HepG2 (cell line): ENCODE measurements around the gene KCTD14. TPM values are rescaled to one million over a fixed set of nuclear protein-coding genes. Genes with fewer than 3 reads are reported as not detected.
A peak's percentile ranks its signal among the peaks of the same experiment; 100 is the strongest.

Experiments used
- ATAC-seq: fragments of 200-7000 bp; cut with Tn5 transposase; 3 replicates; pipeline ENCODE4 v1.9.1; 2020; ENCODE audit warnings: mild to moderate bottlenecking, moderate library complexity
- BruUV-seq: library from RNA; stranded (reverse); fragments of 400-500 nt; replicated peaks from 2 replicates; lab custom pipeline; 2021; lab: Mats Ljungman, UMichigan
- CTCF ChIA-PET: fragments of 300-600 bp; formaldehyde crosslinking; extraction: SDS; loops from one replicate; lab custom pipeline; 2021; ENCODE audit warnings: low total read pairs, inconsistent platforms, low intra/inter-chr PET ratio; lab: Yijun Ruan, JAX
- POLR2A ChIA-PET: fragments of 350-600 bp; sonication (Branson Sonifier 250); formaldehyde crosslinking; loops from one replicate; lab custom pipeline; 2020; ENCODE audit warnings: antibody characterized with exemption, inconsistent platforms; lab: Yijun Ruan, JAX
- DNase-seq: peaks from one replicate; pipeline ENCODE4 v3.0.0-alpha.2; 2015; ENCODE audit warnings: low spot score
- FAIRE-seq: peaks from 3 replicates; lab custom pipeline; 2011; peaks lifted over from hg19 to GRCh38; lab: Jason Lieb, UNC
- H2AFZ ChIP-seq: one replicate; pipeline ENCODE4 v1.6.1; 2011; ENCODE audit warnings: low read length, inconsistent platforms
- H3K27ac ChIP-seq: fragments of 300-600 bp; 3 replicates; pipeline ENCODE4 v1.8.0; 2011; ENCODE audit warnings: mixed run types, mild to moderate bottlenecking, mixed read lengths, low read length, inconsistent platforms; ENCODE audit not compliant: insufficient read depth; ENCODE audit errors: extremely low read length
- H3K27me3 ChIP-seq, 2 experiments: fragments of 200-600 bp in 1 of 2; 2 replicates in 1 of 2; 3 replicates in 1 of 2; pipeline versions ENCODE4 v1.6.0 to v1.8.0; 2011; ENCODE audit warnings: low read length in 2 of 2, mild to moderate bottlenecking in 2 of 2, moderate library complexity in 2 of 2, inconsistent platforms in 1 of 2; ENCODE audit not compliant: insufficient read depth in 2 of 2, control insufficient read depth in 1 of 2
- H3K36me3 ChIP-seq, 2 experiments: fragments of 200-600 bp in 1 of 2; replicated peaks in 1 of 2; 2 replicates in 1 of 2; 3 replicates in 1 of 2; pipeline versions ENCODE4 v1.5.1 to v1.8.0; 2011; ENCODE audit warnings: low read length in 2 of 2, inconsistent platforms in 1 of 2; ENCODE audit not compliant: insufficient read depth in 2 of 2, control insufficient read depth in 1 of 2
- H3K4me1 ChIP-seq: 2 replicates; pipeline ENCODE4 v1.5.1; 2012; ENCODE audit warnings: low read length, inconsistent platforms; ENCODE audit not compliant: insufficient read depth
- H3K4me2 ChIP-seq: 2 replicates; pipeline ENCODE4 v1.6.0; 2011; ENCODE audit warnings: low read depth, low read length, inconsistent platforms
- H3K4me3 ChIP-seq, 3 experiments: fragments of 200-600 bp in 1 of 3; sonication (generic), shearing (Covaris generic) in 1 of 3; replicated peaks in 1 of 3; 2 replicates each; pipeline ENCODE4 v1.5.1; 2011 to 2016; ENCODE audit warnings: low read length in 3 of 3, inconsistent platforms in 2 of 3, low read depth in 2 of 3, mild to moderate bottlenecking in 2 of 3, control low read depth in 1 of 3, mixed read lengths in 1 of 3; ENCODE audit not compliant: insufficient read depth in 1 of 3
- H3K79me2 ChIP-seq: one replicate; pipeline ENCODE4 v1.6.1; 2011; ENCODE audit warnings: low read length, inconsistent platforms; ENCODE audit not compliant: insufficient read depth
- H3K9ac ChIP-seq: 2 replicates; pipeline ENCODE4 v1.6.0; 2011; ENCODE audit warnings: mild to moderate bottlenecking, low read depth, low read length, inconsistent platforms; ENCODE audit not compliant: insufficient read depth
- H3K9me3 ChIP-seq: 2 replicates; pipeline ENCODE4 v1.5.1; 2012; ENCODE audit warnings: mild to moderate bottlenecking, low read length
- H4K20me1 ChIP-seq: 2 replicates; pipeline ENCODE4 v1.6.0; 2011; ENCODE audit warnings: inconsistent platforms, mild to moderate bottlenecking, low read length, moderate library complexity; ENCODE audit not compliant: insufficient read depth
- ELF3 ChIP-seq: IDR thresholded peaks from 2 replicates; pipeline ENCODE4 v1.6.1; 2016; ENCODE audit warnings: missing genetic modification reagents, missing compliant biosample characterization
- FOSL1 ChIP-seq: sonication (generic); formaldehyde crosslinking; IDR thresholded peaks from 2 replicates; pipeline ENCODE4 v1.9.0; 2021; ENCODE audit warnings: missing genetic modification reagents, borderline replicate concordance
- GATA4 ChIP-seq: sonication (generic); IDR thresholded peaks from 2 replicates; pipeline ENCODE4 v1.6.1; 2016; ENCODE audit warnings: antibody characterized with exemption, low read depth, borderline replicate concordance
- GTF2F1 ChIP-seq: fragments of 150-350 bp; IDR thresholded peaks from 2 replicates; pipeline ENCODE4 v1.6.1; 2014; ENCODE audit warnings: low read length
- MAFG ChIP-seq: sonication (generic); formaldehyde crosslinking; IDR thresholded peaks from 2 replicates; pipeline ENCODE4 v1.5.1; 2020; ENCODE audit warnings: mild to moderate bottlenecking, missing genetic modification reagents
- MATR3 ChIP-seq: sonication (generic); formaldehyde crosslinking; IDR thresholded peaks from 2 replicates; pipeline ENCODE4 v1.4.0; 2020; ENCODE audit warnings: missing genetic modification reagents
- SAP130 ChIP-seq: IDR thresholded peaks from 2 replicates; pipeline ENCODE4 v1.6.1; 2016; ENCODE audit warnings: low read depth
- SOX5 ChIP-seq: IDR thresholded peaks from 2 replicates; pipeline ENCODE4 v1.6.1; 2016; ENCODE audit warnings: borderline replicate concordance
- SP5 ChIP-seq: IDR thresholded peaks from 2 replicates; pipeline ENCODE4 v1.6.1; 2016; ENCODE audit warnings: low read depth, borderline replicate concordance
- TRIM22 ChIP-seq: fragments of 450-650 bp; IDR thresholded peaks from 2 replicates; pipeline ENCODE4 v1.6.1; 2017
- ZNF10 ChIP-seq: sonication (generic); formaldehyde crosslinking; IDR thresholded peaks from 2 replicates; pipeline ENCODE4 v1.4.0; 2020; ENCODE audit warnings: mild to moderate bottlenecking, low read depth, missing genetic modification reagents, borderline replicate concordance
- ZNF138 ChIP-seq: sonication (generic); formaldehyde crosslinking; IDR thresholded peaks from 2 replicates; pipeline ENCODE4 v1.5.0; 2020; ENCODE audit warnings: mild to moderate bottlenecking, low read depth, missing genetic modification reagents
- ZNF589 ChIP-seq: sonication (generic); formaldehyde crosslinking; conservative IDR thresholded peaks from 2 replicates; pipeline ENCODE4 v1.8.0; 2022; ENCODE audit warnings: mild to moderate bottlenecking, moderate library complexity, missing genetic modification reagents
- WGBS: methylation state at CpG from one replicate; pipeline ENCODE4 v1.1.6; 2017; ENCODE audit warnings: low lambda C conversion rate; 5-methylcytosine and 5-hydroxymethylcytosine counted together
- in situ Hi-C: cut with HindIII; loops from 2 replicates; pipeline ENCODE4 v1.10.0; 2017; ENCODE audit warnings: low pct_unique_long_range_greater_than_20kb; ENCODE audit not compliant: extremely low pct_ligation_motif_present
- intact Hi-C: fragments of 100-400 bp; cut with micrococcal nuclease; formaldehyde crosslinking; loops from one replicate; pipeline ENCODE4 v1.10.0; 2022; ENCODE audit not compliant: unreplicated experiment
- polyA plus RNA-seq, 8 experiments: library from polyadenylated mRNA; depleted of rRNA in 3 of 8; stranded (reverse) in 7 of 8; unstranded in 1 of 8; fragments of >200 nt; fragmentation: Illumina TruSeq in 4 of 8; extraction: Trizol in 4 of 8; gene quantifications; 2 replicates each; pipeline versions ENCODE4 v1.2.1 to v1.2.3, GENCODE V29; 2011 to 2016; ENCODE audit warnings: low read depth in 4 of 8, missing spikeins in 1 of 8, mixed read lengths in 1 of 8; ENCODE audit not compliant: insufficient read depth in 1 of 8
- total RNA-seq, 5 experiments: library from RNA; depleted of rRNA; stranded (reverse); fragments of >200 nt; fragmentation: Illumina TruSeq; extraction: Trizol; gene quantifications; 2 replicates each; pipeline ENCODE4 v1.2.3, GENCODE V29; 2016; ENCODE audit warnings: low read depth in 1 of 5
- TF ChIP-seq, protein P1 (sequence below): sonication (generic); formaldehyde crosslinking; IDR thresholded peaks from 2 replicates; pipeline ENCODE4 v1.4.0; 2020; ENCODE audit warnings: low read depth, missing genetic modification reagents

KCTD14 gene
- total and polyA plus RNA-seq, 2 of the 13 experiments (the other 11 are each of a cell fraction or from before 2014, with no cell fraction given) = 10.3 to 15.6 TPM

- TF ChIP-seq ELF3 (CRISPR knock-in tag) (0 out of 2 replicates have a peak, but pooled peaks have one; percentile 22), MAFG (no peak), ZNF138 (0 out of 2 replicates have a peak, but pooled peaks have one; percentile 32), ZNF589 (CRISPR knock-in tag) (0 out of 2 replicates have a peak, but pooled peaks have one; percentile 53), GTF2F1 (no peak), MATR3 (CRISPR knock-in tag) (no peak), GATA4 (0 out of 2 replicates have a peak, but pooled peaks have one; percentile 28), ZNF10 (CRISPR knock-in tag) (no peak)
- TF ChIP-seq, all 625 proteins: peak for 222
These were observed at the start of gene KCTD14 (continued) for GRCh38 chr11:78022397-78023396.

- Histone ChIP-seq H2AFZ (no peak overlapping the region), H3K36me3 (peaks cover 12 to 61% of the 10 kb centered on the region in 2 experiments), H3K9ac (no peak overlapping the region), H3K27me3 (no peaks in the 10 kb centered on the region), H3K4me2 (peak overlapping the region; percentile 6; the same call in 1 of the 2 replicates), H3K4me1 (peaks cover 54% of the 10 kb centered on the region), H3K9me3 (no peaks in the 10 kb centered on the region), H3K27ac (peak overlapping the region; percentile 8), H3K4me3 (no peak overlapping the region), H3K79me2 (peaks cover 69% of the 10 kb centered on the region), H4K20me1 (peaks cover 29% of the 10 kb centered on the region)
- 73% methylated on average over 4 of the region's 4 CpGs for WGBS
- in situ Hi-C loops = no loop called here
- CTCF ChIA-PET = no interaction called here
- DNase-seq = peak; percentile 78
- FAIRE-seq = peak; percentile 64
- POLR2A ChIA-PET = interaction anchor here (0.8 to 2.1 kb wide), 2 partner anchors 10 to 11 kb away, joined by 5 to 6 read pairs; no protein-coding TSS in a partner anchor
- BruUV-seq = no TSS peak
- peak; percentile 58 for ATAC-seq
- intact Hi-C loops = no loop called here
- TF ChIP-seq, protein P1, sequence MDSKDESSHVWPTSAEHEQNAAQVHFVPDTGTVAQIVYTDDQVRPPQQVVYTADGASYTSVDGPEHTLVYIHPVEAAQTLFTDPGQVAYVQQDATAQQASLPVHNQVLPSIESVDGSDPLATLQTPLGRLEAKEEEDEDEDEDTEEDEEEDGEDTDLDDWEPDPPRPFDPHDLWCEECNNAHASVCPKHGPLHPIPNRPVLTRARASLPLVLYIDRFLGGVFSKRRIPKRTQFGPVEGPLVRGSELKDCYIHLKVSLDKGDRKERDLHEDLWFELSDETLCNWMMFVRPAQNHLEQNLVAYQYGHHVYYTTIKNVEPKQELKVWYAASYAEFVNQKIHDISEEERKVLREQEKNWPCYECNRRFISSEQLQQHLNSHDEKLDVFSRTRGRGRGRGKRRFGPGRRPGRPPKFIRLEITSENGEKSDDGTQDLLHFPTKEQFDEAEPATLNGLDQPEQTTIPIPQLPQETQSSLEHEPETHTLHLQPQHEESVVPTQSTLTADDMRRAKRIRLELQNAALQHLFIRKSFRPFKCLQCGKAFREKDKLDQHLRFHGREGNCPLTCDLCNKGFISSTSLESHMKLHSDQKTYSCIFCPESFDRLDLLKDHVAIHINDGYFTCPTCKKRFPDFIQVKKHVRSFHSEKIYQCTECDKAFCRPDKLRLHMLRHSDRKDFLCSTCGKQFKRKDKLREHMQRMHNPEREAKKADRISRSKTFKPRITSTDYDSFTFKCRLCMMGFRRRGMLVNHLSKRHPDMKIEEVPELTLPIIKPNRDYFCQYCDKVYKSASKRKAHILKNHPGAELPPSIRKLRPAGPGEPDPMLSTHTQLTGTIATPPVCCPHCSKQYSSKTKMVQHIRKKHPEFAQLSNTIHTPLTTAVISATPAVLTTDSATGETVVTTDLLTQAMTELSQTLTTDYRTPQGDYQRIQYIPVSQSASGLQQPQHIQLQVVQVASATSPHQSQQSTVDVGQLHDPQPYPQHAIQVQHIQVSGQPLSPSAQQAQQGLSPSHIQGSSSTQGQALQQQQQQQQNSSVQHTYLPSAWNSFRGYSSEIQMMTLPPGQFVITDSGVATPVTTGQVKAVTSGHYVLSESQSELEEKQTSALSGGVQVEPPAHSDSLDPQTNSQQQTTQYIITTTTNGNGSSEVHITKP = no peak
- TF ChIP-seq TRIM22 = no peak
- TF ChIP-seq SP5 (CRISPR knock-in tag) = no peak
- TF ChIP-seq SOX5 (CRISPR knock-in tag) = 0 out of 2 replicates have a peak, but pooled peaks have one; percentile 10
- peak; percentile 32; the same call in 1 of the 2 replicates for TF ChIP-seq SAP130
- peak; percentile 57; the same call in 1 of the 2 replicates for TF ChIP-seq FOSL1 (CRISPR knock-in tag)
These were observed 49.4 kb upstream of the KCTD14 start for GRCh38 chr11:78072455-78072854.
